GM23338 (cell line): ENCODE results near the gene STRC.

Experiments used
- CTCF ChIP-seq, 2 experiments: fragments of 200-600 bp in 1 of 2; sonication (generic) in 1 of 2; conservative IDR thresholded peaks; 2 replicates each; pipeline versions ENCODE4 v1.5.1 to v1.6.1; 2016 to 2017; ENCODE audit warnings: antibody characterized with exemption in 2 of 2, low read depth in 2 of 2, mild to moderate bottlenecking in 2 of 2, moderate library complexity in 1 of 2
- EZH2phosphoT487 ChIP-seq: fragments of 200-600 bp; sonication (generic); IDR thresholded peaks from one replicate; pipeline ENCODE4 v1.8.1; 2018; ENCODE audit warnings: antibody characterized with exemption; ENCODE audit not compliant: unreplicated experiment
- POLR2AphosphoS5 ChIP-seq: IDR thresholded peaks from 2 replicates; pipeline ENCODE4 v1.6.1; 2016; ENCODE audit warnings: antibody characterized with exemption, low read depth

GRCh38 chr15:43552986-43553385, 65.6 kb downstream of the STRC start:
- TF ChIP-seq EZH2phosphoT487 (no peak), CTCF (conservative IDR thresholded peaks at IDR 0.05; ENCODE audit: low read depth in 2 of 2) (no peak), POLR2AphosphoS5 (no peak)
